IPS-NIHi11 (cell line): ENCODE results near the gene LTB4R.

ENCODE experiments used
- DNase-seq: peaks from one replicate; pipeline ENCODE4 v3.0.0; 2012; ENCODE audit warnings: mixed read lengths, low spot score

LTB4R gene

GRCh38 chr14:24300326-24300980 lies 10.8 kb upstream of the LTB4R start:
- no peak for DNase-seq

DNA sequence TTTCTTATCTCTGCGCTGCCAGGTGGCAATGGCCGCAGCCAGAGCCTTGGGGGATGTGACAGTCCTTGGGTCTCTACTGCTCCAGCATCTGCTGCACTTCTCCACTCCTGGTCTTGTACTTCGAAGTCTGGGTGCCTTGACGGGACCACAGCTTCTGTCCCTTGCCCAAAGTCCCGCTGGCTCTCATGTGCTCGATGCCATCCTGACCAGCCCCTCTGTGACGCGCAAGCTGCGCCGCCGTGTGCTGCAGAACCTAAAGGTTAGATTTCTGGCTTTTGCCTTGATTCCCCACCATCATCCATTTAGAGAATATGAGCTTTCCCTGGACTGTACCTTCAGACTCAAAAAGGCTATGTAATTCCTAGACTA lies 7.3 kb upstream of the LTB4R start:
- DNase-seq, result no peak

- no peak for DNase-seq
Observed at GRCh38 chr14:24307156-24307574, 4.1 kb upstream of the LTB4R start.

DNA sequence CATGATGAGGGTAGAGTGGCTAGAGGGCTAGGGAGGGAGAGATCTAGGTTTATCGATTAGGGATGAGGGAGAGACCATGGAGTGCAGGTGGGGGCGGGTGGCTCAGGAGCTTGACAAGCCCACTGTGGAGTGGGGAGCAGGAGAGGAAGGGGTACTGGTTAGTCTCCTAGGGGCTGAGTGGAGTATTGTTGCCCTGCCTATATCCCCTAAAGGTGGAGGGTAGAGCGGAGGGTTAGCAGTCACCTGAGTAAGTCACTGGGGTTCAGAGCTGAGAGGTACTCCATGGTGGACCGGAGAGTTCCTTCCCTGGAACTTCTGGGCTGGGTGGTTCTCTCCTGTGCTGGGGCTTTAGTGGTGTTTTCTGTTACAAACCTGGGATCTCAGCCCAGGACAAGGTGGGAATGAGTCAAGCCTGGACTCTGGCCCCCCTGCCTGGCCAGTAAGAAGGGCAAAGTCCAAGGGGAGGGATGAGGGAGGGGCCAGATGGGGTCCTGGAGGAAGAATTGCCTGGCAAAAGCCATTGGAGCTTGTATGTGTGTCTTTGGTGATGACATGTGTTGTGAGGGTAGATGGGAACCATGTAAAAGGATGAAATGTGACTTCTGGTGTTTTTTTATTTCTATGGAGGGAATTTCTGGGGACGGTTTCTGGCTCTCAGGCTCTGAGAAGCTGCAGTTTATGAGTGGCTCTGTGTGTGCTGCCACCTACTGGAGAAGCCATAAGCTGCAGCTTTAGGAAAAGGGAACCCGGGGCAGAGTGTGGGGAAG lies 3.5 kb upstream of the LTB4R start, which contains the start of gene CIDEB:
Gene CIDEB (minus strand): TSS at position 403 of the 767 bp plus-strand sequence. CDS start 119 bp downstream, at position 284.
- DNase-seq, result peak; percentile 83

DNA sequence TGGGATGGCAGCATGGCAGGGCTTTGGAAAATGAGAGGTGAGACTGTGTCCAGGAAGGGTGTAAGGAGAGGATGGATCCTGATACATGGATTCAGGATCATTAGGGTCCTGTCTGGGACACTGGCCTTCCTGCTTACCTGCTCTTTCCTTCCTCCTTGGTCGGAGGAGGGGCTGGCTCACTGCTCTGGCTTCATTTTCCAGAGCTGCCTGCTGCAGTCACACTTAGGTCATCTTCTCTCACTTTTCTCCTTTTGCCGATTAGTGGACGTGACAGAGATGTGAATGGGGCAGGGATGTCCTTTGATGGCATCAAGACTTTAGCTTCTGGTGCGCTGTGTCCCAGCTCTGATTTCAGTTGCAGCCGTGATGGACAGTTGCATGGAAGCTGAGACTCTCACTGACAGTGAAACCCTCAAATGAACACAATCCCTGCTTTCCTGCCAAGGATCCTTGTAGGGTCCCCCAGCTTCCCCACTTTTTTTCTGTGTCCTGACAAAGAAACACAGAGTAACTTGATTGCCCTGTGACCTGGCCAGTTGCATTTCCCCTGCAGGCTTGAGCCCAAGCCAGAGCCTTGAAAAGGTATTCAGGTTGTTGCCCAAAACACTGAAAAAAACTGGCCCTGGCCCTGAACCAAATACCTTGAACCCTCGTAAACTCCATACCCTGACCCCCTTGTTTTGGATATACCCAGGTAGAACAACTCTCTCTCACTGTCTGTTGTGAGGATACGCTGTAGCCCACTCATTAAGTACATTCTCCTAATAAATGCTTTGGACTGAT lies 2.8 kb upstream of the LTB4R start:
- DNase-seq, result no peak

- DNase-seq, result no peak
Observed at GRCh38 chr14:24309538-24310264, 1.6 kb upstream of the LTB4R start, which contains the start of gene LTB4R2. TSS of gene LTB4R2 (plus strand) at chr14:24310140. CDS start at chr14:24310665, 525 bp downstream.

DNA sequence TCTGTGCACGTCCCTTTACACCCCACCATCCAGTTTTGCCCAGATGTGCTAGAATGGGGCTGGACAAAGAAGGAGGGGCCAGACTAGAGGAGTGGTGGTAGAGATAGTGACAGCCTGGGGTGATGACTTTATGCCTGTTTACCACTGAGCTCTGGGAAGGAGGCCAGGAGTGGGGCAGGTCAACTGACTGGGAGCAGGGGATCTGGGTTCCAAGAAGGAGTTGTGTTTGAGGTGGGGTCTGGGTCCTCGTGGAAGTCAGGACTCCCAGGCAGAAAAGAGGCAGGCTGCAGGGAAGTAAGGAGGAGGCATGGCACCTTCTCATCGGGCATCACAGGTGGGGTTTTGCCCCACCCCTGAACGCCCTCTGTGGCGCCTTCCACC lies 1.0 kb upstream of the LTB4R start:
- no peak for DNase-seq

GRCh38 chr14:24311837-24312615 lies 724 bp downstream of the LTB4R start:
- no peak for DNase-seq

- DNase-seq, result no peak
Observed at GRCh38 chr14:24312736-24313507, 1.6 kb downstream of the LTB4R start.

- DNase-seq, result no peak
Observed at GRCh38 chr14:24313913-24314312, 2.6 kb downstream of the LTB4R start.

- DNase-seq, result no peak
Observed at GRCh38 chr14:24314377-24315193, 3.3 kb downstream of the LTB4R start.

DNA sequence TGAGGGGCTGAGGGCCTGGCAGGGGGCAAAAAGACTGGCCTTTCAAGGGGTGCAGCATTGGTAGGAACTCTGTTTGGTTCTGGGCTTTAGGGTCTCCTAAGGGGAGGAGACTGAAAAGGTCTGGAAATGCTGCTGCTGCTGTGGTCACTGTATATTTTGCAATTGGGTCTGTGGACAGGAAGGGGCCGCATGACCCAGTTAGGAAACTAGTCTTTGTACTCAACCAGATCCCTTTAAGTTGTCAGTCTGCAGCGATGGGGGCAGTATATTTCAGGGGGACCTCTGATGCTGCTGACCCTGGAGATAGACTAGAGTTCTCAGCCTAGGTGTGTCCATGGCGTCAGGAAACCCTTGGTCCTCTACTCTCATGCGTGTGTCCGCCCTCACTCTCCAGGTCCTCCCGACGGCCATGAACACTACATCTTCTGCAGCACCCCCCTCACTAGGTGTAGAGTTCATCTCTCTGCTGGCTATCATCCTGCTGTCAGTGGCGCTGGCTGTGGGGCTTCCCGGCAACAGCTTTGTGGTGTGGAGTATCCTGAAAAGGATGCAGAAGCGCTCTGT lies 4.0 kb downstream of the LTB4R start:
- no peak for DNase-seq

DNA sequence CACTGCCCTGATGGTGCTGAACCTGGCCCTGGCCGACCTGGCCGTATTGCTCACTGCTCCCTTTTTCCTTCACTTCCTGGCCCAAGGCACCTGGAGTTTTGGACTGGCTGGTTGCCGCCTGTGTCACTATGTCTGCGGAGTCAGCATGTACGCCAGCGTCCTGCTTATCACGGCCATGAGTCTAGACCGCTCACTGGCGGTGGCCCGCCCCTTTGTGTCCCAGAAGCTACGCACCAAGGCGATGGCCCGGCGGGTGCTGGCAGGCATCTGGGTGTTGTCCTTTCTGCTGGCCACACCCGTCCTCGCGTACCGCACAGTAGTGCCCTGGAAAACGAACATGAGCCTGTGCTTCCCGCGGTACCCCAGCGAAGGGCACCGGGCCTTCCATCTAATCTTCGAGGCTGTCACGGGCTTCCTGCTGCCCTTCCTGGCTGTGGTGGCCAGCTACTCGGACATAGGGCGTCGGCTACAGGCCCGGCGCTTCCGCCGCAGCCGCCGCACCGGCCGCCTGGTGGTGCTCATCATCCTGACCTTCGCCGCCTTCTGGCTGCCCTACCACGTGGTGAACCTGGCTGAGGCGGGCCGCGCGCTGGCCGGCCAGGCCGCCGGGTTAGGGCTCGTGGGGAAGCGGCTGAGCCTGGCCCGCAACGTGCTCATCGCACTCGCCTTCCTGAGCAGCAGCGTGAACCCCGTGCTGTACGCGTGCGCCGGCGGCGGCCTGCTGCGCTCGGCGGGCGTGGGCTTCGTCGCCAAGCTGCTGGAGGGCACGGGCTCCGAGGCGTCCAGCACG lies 4.7 kb downstream of the LTB4R start:
- DNase-seq, result peak; percentile 65

DNA sequence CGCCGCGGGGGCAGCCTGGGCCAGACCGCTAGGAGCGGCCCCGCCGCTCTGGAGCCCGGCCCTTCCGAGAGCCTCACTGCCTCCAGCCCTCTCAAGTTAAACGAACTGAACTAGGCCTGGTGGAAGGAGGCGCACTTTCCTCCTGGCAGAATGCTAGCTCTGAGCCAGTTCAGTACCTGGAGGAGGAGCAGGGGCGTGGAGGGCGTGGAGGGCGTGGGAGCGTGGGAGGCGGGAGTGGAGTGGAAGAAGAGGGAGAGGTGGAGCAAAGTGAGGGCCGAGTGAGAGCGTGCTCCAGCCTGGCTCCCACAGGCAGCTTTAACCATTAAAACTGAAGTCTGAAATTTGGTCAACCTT lies 5.3 kb downstream of the LTB4R start:
- no peak for DNase-seq

DNA sequence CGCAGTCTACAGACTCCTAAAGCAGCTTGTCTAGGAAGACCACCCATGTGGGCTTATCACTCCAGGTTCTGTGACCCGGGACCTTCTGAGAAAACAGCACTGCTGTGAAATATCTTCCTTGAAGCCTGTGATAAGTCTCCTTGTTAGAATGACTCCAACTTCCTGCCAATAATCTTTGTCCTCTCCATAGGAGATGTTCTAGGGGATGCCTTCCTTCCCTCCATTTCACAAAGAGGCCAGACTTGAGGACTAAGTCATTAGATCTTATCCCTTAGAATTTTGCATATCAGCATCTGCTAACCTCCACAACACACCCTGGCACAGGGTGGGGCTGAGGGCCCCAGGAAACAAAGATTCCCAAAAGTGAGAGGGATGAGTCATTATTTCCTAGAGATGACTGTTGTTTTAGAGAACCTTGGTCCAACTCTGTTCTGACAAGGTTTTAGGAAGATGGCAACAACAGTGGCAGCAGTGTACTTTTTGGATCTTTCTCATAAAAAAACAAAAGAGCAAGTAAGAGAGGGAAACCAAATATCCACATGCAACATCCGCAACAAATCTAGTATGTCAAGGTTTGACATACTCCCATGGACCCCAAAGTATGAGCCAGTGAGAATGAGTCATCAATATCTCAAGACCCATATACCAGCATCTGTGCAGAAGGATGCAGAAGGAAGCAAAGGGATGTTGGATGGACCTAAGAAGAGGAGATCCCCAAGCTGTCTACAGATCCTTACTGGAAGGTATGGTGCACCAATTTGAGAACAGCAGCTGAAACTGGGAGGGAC lies 6.0 kb downstream of the LTB4R start:
- no peak for DNase-seq

DNA sequence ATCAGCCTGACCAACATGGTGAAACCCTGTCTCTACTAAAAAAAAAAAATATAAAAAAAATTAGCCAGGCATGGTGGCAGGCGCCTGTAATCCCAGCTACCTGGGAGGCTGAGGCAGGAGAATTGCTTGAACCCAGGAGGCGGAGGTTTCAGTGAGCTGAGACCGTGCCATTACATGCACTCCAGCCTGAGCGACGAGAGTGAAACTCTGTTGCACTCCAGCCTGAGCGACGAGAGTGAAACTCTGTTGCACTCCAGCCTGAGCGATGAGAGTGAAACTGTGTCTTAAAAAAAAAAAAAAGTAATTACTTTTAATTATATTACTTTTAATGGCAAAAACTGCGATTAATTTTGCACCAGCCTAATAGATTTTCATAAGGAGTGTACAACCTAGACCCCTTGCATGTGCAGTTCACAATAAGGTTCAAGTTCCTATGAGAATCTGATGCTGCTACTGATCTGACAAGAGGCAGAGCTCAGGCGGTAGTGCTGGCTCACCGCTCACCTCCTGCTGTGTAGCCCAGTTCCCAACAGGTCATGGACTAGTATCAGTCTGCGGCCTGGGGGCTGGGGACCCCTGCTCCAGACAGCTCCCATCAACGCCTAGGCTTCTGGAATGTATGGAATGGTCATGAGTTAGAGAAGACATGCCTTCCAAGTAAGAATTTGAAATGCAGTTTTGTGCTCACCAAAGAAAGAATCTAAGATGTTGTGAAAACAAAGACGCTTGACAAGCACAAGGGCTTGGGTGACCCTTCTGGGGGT lies 10.1 kb downstream of the LTB4R start:
- DNase-seq, result no peak

DNA sequence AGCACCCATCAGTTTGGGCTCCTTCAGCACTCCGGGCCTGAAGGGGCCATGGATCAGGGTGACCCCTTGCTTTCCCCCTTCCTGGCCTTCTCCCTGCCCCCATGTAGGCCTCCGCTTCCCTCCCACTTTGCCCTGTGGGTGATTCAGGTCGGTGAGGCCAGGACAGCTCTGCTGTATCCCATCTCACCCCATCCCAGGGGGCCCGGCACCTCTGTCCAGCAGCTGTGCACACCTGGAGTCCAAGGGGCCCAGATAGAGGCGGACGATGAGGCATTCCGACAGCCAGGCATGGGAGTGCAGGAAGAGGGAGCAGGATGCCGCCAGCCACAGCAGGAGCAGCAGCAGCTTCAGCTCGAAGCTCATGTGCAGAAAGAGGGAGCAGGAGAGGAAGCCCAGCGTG lies 11.4 kb downstream of the LTB4R start:
- DNase-seq, result no peak
